Activated T-helper 1 cell treated with anti-CD3 and anti-CD28 coated beads, Interleukin-2, amount 50 U/mL, for 16 hours (primary cell): ENCODE data around the gene NCKAP5.

ENCODE experiments used
- DNase-seq, 2 donors: peaks; one replicate each; pipeline ENCODE4 v3.0.0-alpha.2; 2020; ENCODE audit warnings: low read depth in 1 of 2, low spot score in 1 of 2

The NCKAP5 gene

DNA sequence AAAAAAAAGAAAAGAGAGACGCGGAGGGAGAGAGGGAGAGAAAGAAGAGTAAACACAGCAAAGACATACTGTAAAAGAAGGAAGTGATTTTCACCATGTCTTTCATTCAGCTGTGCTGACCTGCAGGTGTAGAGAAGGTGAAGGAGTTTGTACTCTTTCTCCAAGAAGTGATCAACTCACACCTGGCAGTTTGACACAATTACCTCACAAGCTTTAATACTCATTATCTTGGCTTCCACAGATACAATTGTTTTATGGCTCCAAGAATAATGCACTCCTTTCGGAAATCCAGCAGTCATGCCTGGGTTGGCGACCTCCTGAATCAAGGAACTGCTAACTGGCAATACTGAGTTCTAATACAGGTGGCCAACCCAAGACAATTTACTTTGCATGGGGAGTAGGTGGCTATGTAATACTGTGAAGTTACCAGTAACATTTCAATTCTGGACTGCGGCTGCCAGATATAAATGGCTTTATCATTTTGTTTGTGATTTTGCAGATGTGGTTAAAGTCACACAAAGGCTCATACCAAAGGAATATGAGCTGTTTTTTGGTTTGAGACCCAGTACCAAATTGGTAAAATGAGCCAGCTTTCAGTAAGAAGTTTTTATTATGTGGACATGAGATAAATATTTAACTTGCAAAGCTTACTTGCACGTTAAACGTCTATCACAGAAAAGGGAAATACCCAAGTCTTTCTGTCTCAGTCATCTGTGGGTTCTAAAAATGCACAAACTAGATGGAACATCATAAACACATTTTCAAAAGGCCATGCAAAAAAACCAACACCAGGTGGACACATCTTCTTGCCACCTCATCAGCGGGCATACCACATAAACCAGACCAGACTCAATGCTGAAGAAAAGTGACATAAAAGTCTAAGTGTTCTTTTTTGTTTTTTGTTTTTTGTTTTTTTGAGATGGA lies 69.3 kb downstream of the NCKAP5 start:
- DNase-seq, result no peak

DNA sequence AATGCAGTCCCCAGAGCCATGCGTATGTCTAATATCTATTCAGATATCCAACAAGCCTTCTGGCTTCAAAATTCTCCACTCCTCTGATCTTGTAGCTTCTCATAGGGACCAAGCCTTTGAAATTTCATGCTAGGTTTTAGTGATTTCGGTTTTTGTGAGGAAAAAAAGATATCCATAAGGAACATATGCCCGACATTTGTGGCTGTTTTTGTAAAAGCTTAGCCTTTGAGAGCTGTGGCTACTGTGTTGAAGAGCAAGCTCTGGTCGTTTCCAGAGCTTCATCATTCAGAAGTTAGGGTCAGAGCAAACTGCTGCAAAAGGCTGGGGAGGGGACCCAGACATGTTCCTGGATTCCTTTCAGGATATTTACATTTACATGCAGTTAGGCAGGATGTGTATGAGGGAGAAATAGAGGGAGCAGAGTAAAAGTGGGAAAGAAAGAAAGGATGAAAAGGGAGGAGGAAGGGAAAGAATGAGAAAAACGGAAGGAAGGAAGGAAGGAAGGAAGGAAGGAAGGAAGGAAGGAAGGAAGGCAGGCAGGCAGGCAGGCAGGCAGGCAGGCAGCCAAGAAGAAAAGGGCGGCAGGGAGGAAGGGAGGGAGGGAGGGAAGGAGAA lies 70.2 kb downstream of the NCKAP5 start:
- DNase-seq, result no peak

GRCh38 chr2:133497270-133497893 lies 70.9 kb downstream of the NCKAP5 start:
- no peak for DNase-seq

GRCh38 chr2:133496501-133497269 lies 71.6 kb downstream of the NCKAP5 start:
- no peak for DNase-seq

GRCh38 chr2:133495226-133495625 lies 73.0 kb downstream of the NCKAP5 start:
- DNase-seq, result no peak

- no peak for DNase-seq
Measured at GRCh38 chr2:133492719-133493380, 75.4 kb downstream of the NCKAP5 start.

DNA sequence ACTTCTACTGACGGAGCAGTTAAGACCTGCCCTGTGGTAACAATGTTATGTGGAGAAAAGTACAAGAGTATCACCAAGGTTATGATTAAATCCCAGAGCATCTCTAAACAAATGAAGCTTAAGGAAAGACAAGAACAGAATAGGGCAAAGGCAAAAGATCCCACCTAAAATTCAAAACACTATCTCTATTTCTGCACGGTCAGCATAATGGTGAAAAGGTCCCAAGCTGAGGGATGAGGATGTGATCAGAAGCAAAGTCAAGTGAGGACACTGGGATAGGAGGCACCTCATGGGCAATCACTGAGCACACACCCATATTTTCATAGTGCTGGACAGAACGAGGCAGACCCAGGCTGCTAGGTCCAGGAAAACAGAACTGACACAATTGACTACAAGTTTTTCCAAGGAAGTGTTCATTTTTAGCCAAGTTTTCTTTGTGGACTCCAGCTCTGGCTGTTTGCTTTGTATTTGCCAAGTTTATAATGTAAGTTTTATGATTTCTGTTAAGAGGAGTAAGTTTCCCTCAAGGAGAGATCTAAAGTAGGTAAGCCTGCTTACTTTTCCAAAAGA lies 77.8 kb downstream of the NCKAP5 start:
- DNase-seq, result no peak

GRCh38 chr2:133489641-133490410 lies 78.4 kb downstream of the NCKAP5 start:
- DNase-seq, result no peak

DNA sequence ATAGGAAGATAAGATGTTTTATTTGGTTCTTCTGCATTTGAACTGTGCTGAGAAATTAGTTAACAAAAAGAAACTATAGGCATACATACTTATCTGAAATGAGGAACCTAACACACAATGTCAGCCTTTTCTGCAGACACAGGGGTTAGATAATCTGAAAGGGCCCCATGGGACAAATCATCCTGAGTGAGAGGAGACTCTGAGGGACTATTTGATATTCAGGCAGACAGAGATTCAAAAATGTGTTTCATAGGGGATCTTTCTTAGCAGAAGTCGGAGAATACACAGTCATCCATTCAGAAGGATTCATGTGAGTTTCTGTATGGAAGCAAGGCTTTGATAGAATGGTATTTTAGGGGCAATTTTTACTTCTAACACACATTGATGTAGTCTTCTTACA lies 79.1 kb downstream of the NCKAP5 start:
- no peak for DNase-seq

DNA sequence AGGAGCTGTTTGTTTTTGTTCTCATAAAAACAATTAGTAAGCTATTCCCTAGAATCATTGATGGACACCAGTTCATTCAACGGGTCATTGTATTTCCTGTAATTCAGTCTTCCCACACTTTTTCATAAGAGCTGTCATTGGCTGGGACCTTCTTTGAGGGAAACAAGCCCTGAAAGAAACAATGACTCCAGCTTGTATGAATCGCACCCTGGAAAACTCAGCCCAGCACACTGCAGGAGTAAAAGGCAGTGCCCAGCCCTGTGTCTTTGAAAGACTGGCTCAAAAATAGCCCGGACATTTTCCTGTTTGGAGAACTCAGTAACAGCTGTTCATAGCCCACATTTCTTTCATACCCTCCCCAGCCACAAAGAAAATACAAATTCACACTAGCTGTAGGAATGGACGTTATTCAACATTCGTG lies 81.5 kb downstream of the NCKAP5 start:
- DNase-seq, result no peak

- DNase-seq, result no peak
Measured at GRCh38 chr2:133485868-133486267, 82.4 kb downstream of the NCKAP5 start.

DNA sequence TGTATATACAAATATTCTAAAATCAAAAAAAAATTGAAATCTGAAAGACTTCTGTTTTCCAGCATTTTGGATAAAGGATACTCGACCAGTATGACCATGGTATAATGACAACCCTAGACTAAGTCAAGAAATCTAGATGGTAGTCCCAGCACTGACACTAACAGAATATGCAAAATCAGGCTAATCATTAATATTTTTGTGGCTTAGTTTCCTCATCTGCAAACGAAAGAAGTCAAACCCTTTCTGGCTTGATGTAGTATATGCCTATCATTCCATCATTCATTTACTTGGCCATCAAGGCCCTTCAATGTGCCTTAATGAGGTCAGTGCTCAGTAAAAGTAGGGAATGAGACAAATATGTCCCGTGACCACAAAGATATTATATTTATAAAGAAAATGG lies 83.5 kb downstream of the NCKAP5 start:
- no peak for DNase-seq

- DNase-seq, result no peak
Measured at GRCh38 chr2:133484106-133484505, 84.2 kb downstream of the NCKAP5 start.

GRCh38 chr2:133483181-133483580 lies 85.1 kb downstream of the NCKAP5 start:
- DNase-seq, result no peak

DNA sequence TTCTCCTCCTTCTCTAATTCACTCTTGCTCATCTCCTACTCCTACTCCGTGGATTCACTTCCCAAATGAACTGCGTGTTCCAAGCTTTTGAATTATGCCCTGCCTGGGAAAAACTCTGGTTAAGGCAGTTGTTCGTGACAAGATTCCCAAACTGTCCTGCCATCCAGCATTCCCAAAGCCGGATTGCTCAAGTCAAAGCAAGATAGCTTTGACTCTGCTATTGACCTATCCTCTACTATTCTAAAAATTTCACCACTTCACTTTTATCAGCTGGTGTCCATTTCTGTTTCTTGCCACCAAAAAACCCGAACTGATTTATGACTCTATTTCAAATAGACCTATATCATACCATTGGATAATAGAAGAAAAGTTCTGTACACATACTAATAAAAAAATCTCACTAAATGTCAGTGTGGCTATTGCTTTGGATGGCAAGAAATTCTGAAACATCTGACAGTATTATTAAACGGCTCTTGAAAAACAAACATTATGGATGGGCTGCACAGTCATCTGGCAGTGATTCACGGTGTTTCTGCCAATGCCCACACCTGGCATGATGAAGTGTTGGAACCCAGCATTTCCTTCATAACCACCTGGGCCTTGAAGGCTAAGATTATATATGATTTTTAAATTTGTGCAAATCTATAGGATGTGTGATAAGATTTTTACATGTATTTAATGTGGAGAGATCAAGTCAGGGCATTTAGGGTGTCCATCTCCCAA lies 87.4 kb downstream of the NCKAP5 start:
- no peak for DNase-seq

- no peak for DNase-seq
Measured at GRCh38 chr2:133477616-133477990, 90.7 kb downstream of the NCKAP5 start.

DNA sequence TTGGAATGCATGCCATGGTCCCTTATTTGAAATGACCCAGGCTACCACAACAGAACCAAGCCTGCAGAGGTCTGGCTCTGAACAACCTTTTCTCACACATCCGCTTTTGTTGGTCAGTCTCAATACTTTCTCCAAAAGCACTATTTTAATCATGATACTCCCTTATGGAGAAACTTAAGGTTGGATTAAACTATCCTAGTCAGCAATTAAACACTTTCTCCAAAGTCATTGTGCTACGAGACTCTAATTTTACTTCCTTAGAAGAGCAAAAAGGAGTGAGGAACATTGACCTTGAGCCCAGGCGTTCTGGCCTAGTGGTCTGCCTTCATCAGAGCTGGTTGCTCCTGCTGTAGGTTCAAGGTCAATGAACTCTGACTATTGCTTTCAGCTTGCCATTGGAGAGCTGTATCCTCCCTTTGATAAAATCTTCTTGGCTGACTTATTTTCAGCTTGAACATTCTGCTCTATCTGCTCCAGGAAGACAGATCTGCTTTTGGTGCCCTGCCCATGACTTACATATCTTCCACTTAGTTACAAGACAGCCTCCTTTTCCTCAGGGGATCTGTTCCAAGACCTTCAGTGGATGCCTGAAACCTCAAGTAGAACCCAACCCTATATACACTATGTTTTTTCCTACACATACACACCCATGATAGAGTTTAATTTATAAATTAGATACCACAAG lies 91.2 kb downstream of the NCKAP5 start:
- DNase-seq, result no peak

- DNase-seq, result no peak
Measured at GRCh38 chr2:133476286-133476685, 92.0 kb downstream of the NCKAP5 start.

- no peak for DNase-seq
Measured at GRCh38 chr2:133475610-133476009, 92.7 kb downstream of the NCKAP5 start.
